Keratinocyte (primary cell): ENCODE measurements around the gene GPR176.

Experiments
- EZH2 ChIP-seq: IDR thresholded peaks from one replicate; pipeline ENCODE4 v1.6.1; 2012; ENCODE audit warnings: inconsistent platforms, mild to moderate bottlenecking, low read length, moderate library complexity
- TF ChIP-seq, protein P1 (sequence below), 3 experiments: IDR thresholded peaks in 1 of 3; conservative IDR thresholded peaks in 1 of 3; optimal IDR thresholded peaks in 1 of 3; 2 replicates in 2 of 3; 3 replicates in 1 of 3; pipeline versions ENCODE3 to v1.5.1; 2011; ENCODE audit warnings: low read length in 3 of 3, mild to moderate bottlenecking in 3 of 3, moderate library complexity in 2 of 3, control low read depth in 1 of 3, inconsistent platforms in 1 of 3; ENCODE audit not compliant: insufficient read depth in 2 of 3; ENCODE audit errors: extremely low read depth in 1 of 3

DNA sequence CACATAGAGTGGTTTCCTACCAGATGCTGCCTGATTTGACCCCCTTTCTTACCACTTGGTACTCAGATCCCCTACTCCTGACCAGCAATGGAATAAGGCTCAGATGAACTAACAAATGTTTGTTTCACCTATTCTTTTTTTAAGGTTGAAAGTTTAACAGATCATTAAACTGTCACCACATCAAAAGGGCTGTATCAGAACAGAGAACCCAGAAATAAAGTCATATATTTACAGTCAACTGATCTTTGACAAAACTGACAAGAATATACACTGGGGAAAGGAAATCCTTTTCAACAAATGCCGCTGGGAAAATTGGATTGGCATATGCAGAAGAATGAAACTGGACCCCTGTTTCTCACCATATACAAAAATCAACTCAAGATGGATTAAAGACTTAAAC lies 56.0 kb downstream of the GPR176 start:
- TF ChIP-seq, protein P1, sequence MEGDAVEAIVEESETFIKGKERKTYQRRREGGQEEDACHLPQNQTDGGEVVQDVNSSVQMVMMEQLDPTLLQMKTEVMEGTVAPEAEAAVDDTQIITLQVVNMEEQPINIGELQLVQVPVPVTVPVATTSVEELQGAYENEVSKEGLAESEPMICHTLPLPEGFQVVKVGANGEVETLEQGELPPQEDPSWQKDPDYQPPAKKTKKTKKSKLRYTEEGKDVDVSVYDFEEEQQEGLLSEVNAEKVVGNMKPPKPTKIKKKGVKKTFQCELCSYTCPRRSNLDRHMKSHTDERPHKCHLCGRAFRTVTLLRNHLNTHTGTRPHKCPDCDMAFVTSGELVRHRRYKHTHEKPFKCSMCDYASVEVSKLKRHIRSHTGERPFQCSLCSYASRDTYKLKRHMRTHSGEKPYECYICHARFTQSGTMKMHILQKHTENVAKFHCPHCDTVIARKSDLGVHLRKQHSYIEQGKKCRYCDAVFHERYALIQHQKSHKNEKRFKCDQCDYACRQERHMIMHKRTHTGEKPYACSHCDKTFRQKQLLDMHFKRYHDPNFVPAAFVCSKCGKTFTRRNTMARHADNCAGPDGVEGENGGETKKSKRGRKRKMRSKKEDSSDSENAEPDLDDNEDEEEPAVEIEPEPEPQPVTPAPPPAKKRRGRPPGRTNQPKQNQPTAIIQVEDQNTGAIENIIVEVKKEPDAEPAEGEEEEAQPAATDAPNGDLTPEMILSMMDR (optimal IDR thresholded peaks at IDR 0.05 in 1 of 3, IDR thresholded peaks at IDR 0.05 in 1 of 3, conservative IDR thresholded peaks at IDR 0.05 in 1 of 3; ENCODE audit: extremely low read depth in 1 of 3, insufficient read depth in 2 of 3, low read length in 3 of 3): no peak
- TF ChIP-seq EZH2: no peak
